Trophoblast cell (in vitro differentiated cells and primary cell): ENCODE measurements around the gene EGFL7.
A peak's percentile ranks its signal among the peaks of the same experiment; 100 is the strongest.

ENCODE experiments used
- DNase-seq, 2 donors: peaks; one replicate each; pipeline ENCODE4 v3.0.0-alpha.2; 2016
- H2AFZ ChIP-seq: 2 replicates; pipeline ENCODE4 v1.6.1; 2013; ENCODE audit warnings: low read length, moderate library complexity, mild to moderate bottlenecking; ENCODE audit not compliant: insufficient read depth, poor library complexity
- H2AK5ac ChIP-seq: 2 replicates; pipeline ENCODE4 v1.6.1; 2013; ENCODE audit warnings: mild to moderate bottlenecking, low read length
- H2BK120ac ChIP-seq: 2 replicates; pipeline ENCODE4 v1.6.1; 2013; ENCODE audit warnings: low read length, mild to moderate bottlenecking, moderate library complexity; ENCODE audit not compliant: insufficient read depth, poor library complexity
- H2BK12ac ChIP-seq: 2 replicates; pipeline ENCODE4 v1.6.1; 2013; ENCODE audit warnings: mild to moderate bottlenecking, low read length, moderate library complexity
- H2BK5ac ChIP-seq: 2 replicates; pipeline ENCODE4 v1.6.1; 2013; ENCODE audit warnings: low read length, low read depth, moderate library complexity, mild to moderate bottlenecking; ENCODE audit not compliant: poor library complexity
- H3K14ac ChIP-seq: 2 replicates; pipeline ENCODE4 v1.6.1; 2013; ENCODE audit warnings: mild to moderate bottlenecking, low read length
- H3K18ac ChIP-seq: 2 replicates; pipeline ENCODE4 v1.6.1; 2013; ENCODE audit warnings: mild to moderate bottlenecking, low read length
- H3K23ac ChIP-seq: 2 replicates; pipeline ENCODE4 v1.6.1; 2013; ENCODE audit warnings: low read length
- H3K27ac ChIP-seq: 2 replicates; pipeline ENCODE4 v1.5.1; 2013; ENCODE audit warnings: low read depth, mild to moderate bottlenecking, inconsistent platforms, low read length, moderate library complexity
- H3K27me3 ChIP-seq: 2 replicates; pipeline ENCODE4 v1.6.1; 2013; ENCODE audit warnings: inconsistent platforms, mild to moderate bottlenecking, low read length, moderate library complexity; ENCODE audit not compliant: insufficient read depth
- H3K36me3 ChIP-seq, 2 experiments: 1 replicate in 1 of 2; 2 replicates in 1 of 2; pipeline ENCODE4 v1.6.1; 2013; ENCODE audit warnings: low read length in 2 of 2, mild to moderate bottlenecking in 2 of 2, moderate library complexity in 1 of 2; ENCODE audit not compliant: insufficient read depth in 2 of 2, control insufficient read depth in 1 of 2
- H3K4ac ChIP-seq: 2 replicates; pipeline ENCODE4 v1.6.1; 2013; ENCODE audit warnings: low read depth, mild to moderate bottlenecking, low read length, moderate library complexity
- H3K4me1 ChIP-seq, 2 experiments: 1 replicate in 1 of 2; 2 replicates in 1 of 2; pipeline ENCODE4 v1.6.1; 2013; ENCODE audit warnings: low read length in 2 of 2, mild to moderate bottlenecking in 2 of 2, moderate library complexity in 1 of 2; ENCODE audit not compliant: insufficient read depth in 2 of 2, control insufficient read depth in 1 of 2
- H3K4me2 ChIP-seq: 2 replicates; pipeline ENCODE4 v1.6.1; 2013; ENCODE audit warnings: inconsistent platforms, mild to moderate bottlenecking, low read length, moderate library complexity
- H3K4me3 ChIP-seq: 2 replicates; pipeline ENCODE4 v1.5.1; 2013; ENCODE audit warnings: mild to moderate bottlenecking, low read depth, low read length, inconsistent platforms
- H3K79me1 ChIP-seq: one replicate; pipeline ENCODE4 v1.6.1; 2013; ENCODE audit warnings: low read length
- H3K79me2 ChIP-seq: 2 replicates; pipeline ENCODE4 v1.6.1; 2013; ENCODE audit warnings: low read length, mild to moderate bottlenecking; ENCODE audit not compliant: control insufficient read depth, insufficient read depth, poor library complexity
- H3K9ac ChIP-seq: 2 replicates; pipeline ENCODE4 v1.6.1; 2013; ENCODE audit warnings: mild to moderate bottlenecking, low read length
- H3K9me3 ChIP-seq: 2 replicates; pipeline ENCODE4 v1.6.1; 2013; ENCODE audit warnings: low read depth, mild to moderate bottlenecking, control low read depth, inconsistent platforms, low read length; ENCODE audit not compliant: insufficient read depth
- H4K12ac ChIP-seq: 2 replicates; pipeline ENCODE4 v1.6.1; 2013; ENCODE audit warnings: low read depth, mild to moderate bottlenecking, low read length, moderate library complexity
- H4K8ac ChIP-seq: 2 replicates; pipeline ENCODE4 v1.6.1; 2013; ENCODE audit warnings: low read depth, mild to moderate bottlenecking, low read length, moderate library complexity
- H4K91ac ChIP-seq: one replicate; pipeline ENCODE4 v1.6.1; 2013; ENCODE audit warnings: low read depth, mild to moderate bottlenecking, low read length, moderate library complexity
- WGBS: extraction: QIAGEN DNeasy Blood & Tissue Kit; methylation state at CpG from one replicate; pipeline ENCODE4 v1.1.7; 2013; ENCODE audit warnings: missing lambda C conversion rate; ENCODE audit not compliant: insufficient read length, insufficient coverage; ENCODE audit errors: extremely low coverage; 5-methylcytosine and 5-hydroxymethylcytosine counted together

EGFL7 gene

GRCh38 chr9:136669791-136670464 is 7.2 kb downstream of the EGFL7 start:
- Histone ChIP-seq H3K14ac (no peak overlapping the region), H4K12ac (no peak overlapping the region), H4K8ac (no peak overlapping the region), H3K27me3 (peaks cover 3% of the 10 kb centered on the region), H3K27ac (no peak overlapping the region), H3K4me3 (peak overlapping the region; percentile 34), H3K79me2 (no peaks in the 10 kb centered on the region), H3K4me2 (no peak overlapping the region), H3K4ac (no peak overlapping the region), H3K9ac (no peak overlapping the region), H4K91ac (no peak overlapping the region), H2BK12ac (no peak overlapping the region), H2BK5ac (no peak overlapping the region), H3K18ac (no peak overlapping the region), H2AFZ (no peak overlapping the region), H3K4me1 (peaks cover 3 to 5% of the 10 kb centered on the region in 2 experiments), H2AK5ac (no peak overlapping the region), H3K79me1 (peaks cover 3% of the 10 kb centered on the region), H3K9me3 (no peaks in the 10 kb centered on the region), H3K36me3 (peaks cover 0 to 2% of the 10 kb centered on the region in 2 experiments), H3K23ac (no peak overlapping the region), H2BK120ac (no peak overlapping the region)
- WGBS: no CpG with 5 or more reads among the region's 23 CpGs
- no peak for DNase-seq

DNA sequence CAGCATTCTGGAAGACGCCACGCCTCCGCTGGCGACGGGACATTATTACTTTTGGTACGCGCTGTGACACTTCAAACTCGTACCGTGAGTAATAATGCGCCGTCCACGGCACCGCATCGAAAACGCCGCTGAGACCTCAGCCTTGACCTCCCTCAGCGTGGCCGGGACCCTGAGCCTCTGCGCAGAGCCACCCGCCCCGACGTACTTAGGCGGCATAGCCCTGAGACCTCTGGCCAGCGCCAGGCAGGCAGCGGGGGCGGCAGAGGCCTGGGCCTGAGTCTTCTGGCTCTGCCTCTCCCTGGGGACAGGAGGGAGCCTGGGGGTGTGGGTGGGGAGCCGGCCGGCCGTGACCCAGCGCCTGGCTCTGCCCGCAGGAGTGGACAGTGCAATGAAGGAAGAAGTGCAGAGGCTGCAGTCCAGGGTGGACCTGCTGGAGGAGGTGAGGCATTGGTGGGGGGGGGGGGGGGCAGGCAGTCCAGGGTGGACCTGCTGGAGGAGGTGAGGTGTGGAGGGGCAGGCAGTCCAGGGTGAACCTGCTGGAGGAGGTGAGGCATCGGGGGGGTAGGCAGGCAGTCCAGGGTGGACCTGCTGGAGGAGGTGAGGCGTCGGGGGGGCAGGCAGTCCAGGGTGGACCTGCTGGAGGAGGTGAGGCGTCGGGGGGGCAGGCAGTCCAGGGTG is 8.0 kb downstream of the EGFL7 start:
- Histone ChIP-seq H4K8ac (no peak overlapping the region), H3K4me1 (no peaks in the 10 kb centered on the region), H4K91ac (no peak overlapping the region), H3K9ac (no peak overlapping the region), H3K9me3 (no peaks in the 10 kb centered on the region), H2AK5ac (no peak overlapping the region), H4K12ac (no peak overlapping the region), H3K79me2 (no peaks in the 10 kb centered on the region), H3K4me2 (no peak overlapping the region), H3K14ac (no peak overlapping the region), H3K4ac (no peak overlapping the region), H3K4me3 (no peak overlapping the region), H2BK12ac (no peak overlapping the region), H3K79me1 (no peaks in the 10 kb centered on the region), H2BK120ac (no peak overlapping the region), H2BK5ac (no peak overlapping the region), H3K18ac (no peak overlapping the region), H3K23ac (no peak overlapping the region), H3K36me3 (peaks cover 0 to 2% of the 10 kb centered on the region in 2 experiments), H3K27me3 (no peaks in the 10 kb centered on the region), H2AFZ (no peak overlapping the region), H3K27ac (no peak overlapping the region)
- no peak for DNase-seq
- no CpG with 5 or more reads among the region's 36 CpGs for WGBS

GRCh38 chr9:136671254-136671614 is 8.5 kb downstream of the EGFL7 start:
- Histone ChIP-seq H3K36me3 (peaks cover 2% of the 10 kb centered on the region in 2 experiments), H3K9me3 (no peaks in the 10 kb centered on the region), H2BK120ac (no peak overlapping the region), H2BK12ac (no peak overlapping the region), H2AK5ac (no peak overlapping the region), H3K27me3 (no peaks in the 10 kb centered on the region), H3K79me1 (no peaks in the 10 kb centered on the region), H3K4me3 (no peak overlapping the region), H3K14ac (no peak overlapping the region), H3K27ac (no peak overlapping the region), H3K79me2 (no peaks in the 10 kb centered on the region), H4K91ac (no peak overlapping the region), H3K4me2 (no peak overlapping the region), H4K12ac (no peak overlapping the region), H3K23ac (no peak overlapping the region), H3K4me1 (no peaks in the 10 kb centered on the region), H3K4ac (no peak overlapping the region), H2AFZ (no peak overlapping the region), H3K9ac (no peak overlapping the region), H4K8ac (no peak overlapping the region), H2BK5ac (no peak overlapping the region), H3K18ac (no peak overlapping the region)
- no peak for DNase-seq
- no CpG with 5 or more reads among the region's 12 CpGs for WGBS

GRCh38 chr9:136671646-136672430 is 9.1 kb downstream of the EGFL7 start:
- Histone ChIP-seq H3K4ac (no peak overlapping the region), H3K4me1 (no peaks in the 10 kb centered on the region), H3K36me3 (peaks cover 2 to 6% of the 10 kb centered on the region in 2 experiments), H3K14ac (no peak overlapping the region), H3K9ac (no peak overlapping the region), H3K9me3 (no peaks in the 10 kb centered on the region), H2BK120ac (no peak overlapping the region), H4K91ac (no peak overlapping the region), H2AK5ac (no peak overlapping the region), H4K12ac (no peak overlapping the region), H2BK5ac (no peak overlapping the region), H4K8ac (no peak overlapping the region), H3K27ac (no peak overlapping the region), H2AFZ (no peak overlapping the region), H3K27me3 (no peaks in the 10 kb centered on the region), H3K23ac (no peak overlapping the region), H3K79me1 (no peaks in the 10 kb centered on the region), H3K18ac (no peak overlapping the region), H3K79me2 (no peaks in the 10 kb centered on the region), H3K4me2 (no peak overlapping the region), H3K4me3 (no peak overlapping the region), H2BK12ac (no peak overlapping the region)
- DNase-seq: peak in 1 of 2 donors; percentile 33
- no CpG with 5 or more reads among the region's 27 CpGs for WGBS
